ENCODE data around the gene DNAJB13.

The DNAJB13 gene

GRCh38 chr11:74001822-74002286 is 51.0 kb downstream of the DNAJB13 start:
- DNase-seq = no peak

GRCh38 chr11:74002832-74003231 is 52.0 kb downstream of the DNAJB13 start:
- DNase-seq = no peak

GRCh38 chr11:74004046-74004695 is 53.3 kb downstream of the DNAJB13 start:
- DNase-seq = no peak

GRCh38 chr11:74004759-74005615 is 54.2 kb downstream of the DNAJB13 start:
- DNase-seq = no peak

- no peak for DNase-seq
These were observed 55.1 kb downstream of the DNAJB13 start for GRCh38 chr11:74005721-74006517.

- no peak for DNase-seq
These were observed 56.0 kb downstream of the DNAJB13 start for GRCh38 chr11:74006743-74007304.

GRCh38 chr11:74007691-74008372 is 57.0 kb downstream of the DNAJB13 start:
- no peak for DNase-seq

GRCh38 chr11:74008373-74009229 is 57.8 kb downstream of the DNAJB13 start, which contains the start of gene UCP3:
Gene UCP3 (minus strand): TSS chr11:74009085. CDS start chr11:74007042, 2,043 bp downstream.
- DNase-seq = no peak

GRCh38 chr11:74009230-74009547 is 58.4 kb downstream of the DNAJB13 start:
- DNase-seq = no peak

- no peak for DNase-seq
These were observed 59.0 kb downstream of the DNAJB13 start for GRCh38 chr11:74009675-74010305.

GRCh38 chr11:74010306-74011300 is 59.8 kb downstream of the DNAJB13 start:
- no peak for DNase-seq

GRCh38 chr11:74011360-74012073 is 60.7 kb downstream of the DNAJB13 start:
- DNase-seq = no peak

- no peak for DNase-seq
These were observed 61.4 kb downstream of the DNAJB13 start for GRCh38 chr11:74012074-74012809.

- DNase-seq = no peak
These were observed 62.3 kb downstream of the DNAJB13 start for GRCh38 chr11:74013141-74013540.

GRCh38 chr11:74014880-74015279 is 64.1 kb downstream of the DNAJB13 start:
- DNase-seq = no peak

GRCh38 chr11:74015919-74016684 is 65.3 kb downstream of the DNAJB13 start:
- DNase-seq = no peak

- no peak for DNase-seq
These were observed 66.8 kb downstream of the DNAJB13 start for GRCh38 chr11:74017631-74018030.

All from femur (tissue), 1 donor.